AG10803 (cell line): ENCODE measurements around the gene LPP.
"Not testable (repeated sequence)": the region's sequence is repeated elsewhere in the genome, so short reads cannot be mapped to it uniquely, and the experiment has no call there.

Experiments used
- DNase-seq: peaks from one replicate; pipeline ENCODE4 v3.0.0; 2010; ENCODE audit warnings: low read depth
- H3K4me3 ChIP-seq: 2 replicates; pipeline ENCODE4 v1.5.1; 2011; ENCODE audit warnings: mild to moderate bottlenecking, low read length, control low read depth
- TF ChIP-seq, protein P1 (sequence below): conservative IDR thresholded peaks from 2 replicates; pipeline ENCODE4 v1.5.1; 2011; ENCODE audit warnings: mild to moderate bottlenecking, low read length, control low read depth, inconsistent platforms

LPP gene

DNA sequence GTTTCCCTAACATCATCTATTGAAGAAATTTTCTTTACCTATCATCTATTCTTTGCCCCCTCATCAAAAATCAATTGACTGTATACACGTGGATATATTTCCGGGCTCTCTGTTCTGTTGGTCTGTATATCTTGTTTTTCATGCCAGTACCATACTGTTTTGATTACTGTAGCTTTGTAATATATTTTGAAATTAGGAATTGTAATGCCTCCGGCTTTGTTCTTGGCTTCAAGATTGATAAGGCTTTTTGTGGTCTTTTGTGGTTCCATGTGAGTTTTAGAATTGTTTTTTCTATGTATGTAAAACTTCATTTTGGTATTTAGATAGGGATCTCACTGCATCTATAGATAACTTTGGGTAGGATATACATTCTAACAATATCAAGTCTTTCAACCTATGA, 454.4 kb downstream of the LPP start:
- no peak for DNase-seq
- H3K4me3 ChIP-seq, result no peak overlapping the region
- TF ChIP-seq, protein P1, sequence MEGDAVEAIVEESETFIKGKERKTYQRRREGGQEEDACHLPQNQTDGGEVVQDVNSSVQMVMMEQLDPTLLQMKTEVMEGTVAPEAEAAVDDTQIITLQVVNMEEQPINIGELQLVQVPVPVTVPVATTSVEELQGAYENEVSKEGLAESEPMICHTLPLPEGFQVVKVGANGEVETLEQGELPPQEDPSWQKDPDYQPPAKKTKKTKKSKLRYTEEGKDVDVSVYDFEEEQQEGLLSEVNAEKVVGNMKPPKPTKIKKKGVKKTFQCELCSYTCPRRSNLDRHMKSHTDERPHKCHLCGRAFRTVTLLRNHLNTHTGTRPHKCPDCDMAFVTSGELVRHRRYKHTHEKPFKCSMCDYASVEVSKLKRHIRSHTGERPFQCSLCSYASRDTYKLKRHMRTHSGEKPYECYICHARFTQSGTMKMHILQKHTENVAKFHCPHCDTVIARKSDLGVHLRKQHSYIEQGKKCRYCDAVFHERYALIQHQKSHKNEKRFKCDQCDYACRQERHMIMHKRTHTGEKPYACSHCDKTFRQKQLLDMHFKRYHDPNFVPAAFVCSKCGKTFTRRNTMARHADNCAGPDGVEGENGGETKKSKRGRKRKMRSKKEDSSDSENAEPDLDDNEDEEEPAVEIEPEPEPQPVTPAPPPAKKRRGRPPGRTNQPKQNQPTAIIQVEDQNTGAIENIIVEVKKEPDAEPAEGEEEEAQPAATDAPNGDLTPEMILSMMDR, result no peak

GRCh38 chr3:188613721-188614120, 459.8 kb downstream of the LPP start:
- H3K4me3 ChIP-seq, DNase-seq: not testable (repeated sequence)

DNA sequence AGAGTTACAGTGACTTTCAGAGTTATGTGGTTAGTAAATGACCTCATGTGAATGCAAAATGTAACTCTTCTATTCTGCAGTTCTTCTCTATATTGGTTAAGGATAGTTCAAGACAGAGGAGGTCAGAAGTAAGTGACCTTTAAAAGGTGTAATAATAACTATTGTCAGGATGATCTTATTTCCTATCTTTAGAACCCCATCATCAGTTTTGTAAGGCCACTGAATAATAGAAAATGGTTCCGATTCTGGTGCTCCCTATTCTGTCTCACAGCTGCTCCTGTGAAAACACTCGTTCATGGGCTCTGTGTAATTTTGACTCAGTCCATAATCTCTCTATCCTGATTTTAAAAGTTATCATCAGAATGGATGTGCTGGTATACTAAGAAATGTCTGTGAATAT, 463.3 kb downstream of the LPP start:
- H3K4me3 ChIP-seq, result no peak overlapping the region
- DNase-seq, result no peak
- TF ChIP-seq, protein P1, result no peak

GRCh38 chr3:188617988-188618701, 464.2 kb downstream of the LPP start:
- H3K4me3 ChIP-seq, result no peak overlapping the region
- TF ChIP-seq, protein P1, result no peak
- no peak for DNase-seq

DNA sequence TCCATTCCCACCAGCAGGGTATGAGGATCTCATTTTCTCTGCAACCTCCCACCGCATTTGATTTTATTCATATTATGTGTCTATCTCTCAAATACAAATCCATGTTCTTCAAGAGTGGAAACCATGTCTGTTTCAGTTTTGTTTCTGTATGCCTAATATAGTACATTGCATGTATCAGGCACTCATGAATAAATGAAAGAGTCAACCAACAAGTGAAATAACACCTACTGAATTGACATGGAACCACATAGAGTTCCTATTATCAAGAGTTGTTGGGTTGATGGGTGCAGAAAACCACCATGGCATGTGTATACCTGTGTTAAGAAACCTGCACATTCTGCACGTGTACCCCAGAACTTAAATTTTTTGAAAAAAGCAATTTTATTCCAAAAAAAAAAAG, 466.8 kb downstream of the LPP start:
- no peak overlapping the region for H3K4me3 ChIP-seq
- TF ChIP-seq, protein P1, result no peak
- DNase-seq, result no peak

- peak; percentile 48 for DNase-seq
- H3K4me3 ChIP-seq, result no peak overlapping the region
- TF ChIP-seq, protein P1, result no peak
Measured at GRCh38 chr3:188624384-188624783, 470.4 kb downstream of the LPP start.

GRCh38 chr3:188624828-188625227, 470.9 kb downstream of the LPP start:
- H3K4me3 ChIP-seq, result no peak overlapping the region
- DNase-seq, result no peak

More at GRCh38 chr3:188624828-188625227, 470.9 kb downstream of the LPP start:
- TF ChIP-seq, protein P1, result no peak
